ENCODE results near the gene GNB4.
A peak's percentile ranks its signal among the peaks of the same experiment; 100 is the strongest.

Gene GNB4

GRCh38 chr3:179421500-179421899 lies 29.8 kb downstream of the GNB4 start:
- Histone ChIP-seq H3K9me3 (ENCODE audit: insufficient read depth, low read length, severe bottlenecking) (no peaks in the 10 kb centered on the region), H3K4me1 (ENCODE audit: insufficient read depth, low read length) (no peaks in the 10 kb centered on the region), H3K4me2 (ENCODE audit: insufficient read depth, low read length) (no peak overlapping the region), H3K27ac (ENCODE audit: low read length) (no peak overlapping the region), H3K27me3 (ENCODE audit: insufficient read depth, low read length, poor library complexity) (no peaks in the 10 kb centered on the region), H3K36me3 (ENCODE audit: insufficient read depth, low read length) (peaks cover 58% of the 10 kb centered on the region), H4K20me1 (ENCODE audit: insufficient read depth, low read length) (no peaks in the 10 kb centered on the region; the same call in 1 of the 2 replicates), H3K4me3 (ENCODE audit: low read depth in 1 of 2, low read length in 2 of 2) (no peak overlapping the region), H3K79me2 (ENCODE audit: insufficient read depth, low read length) (peaks cover 26% of the 10 kb centered on the region), H3K9ac (ENCODE audit: low read depth, low read length) (no peak overlapping the region), H2AFZ (ENCODE audit: low read depth, low read length) (no peak overlapping the region)
- TF ChIP-seq CTCF (IDR thresholded peaks at IDR 0.05; ENCODE audit: borderline replicate concordance, extremely low read depth, low read length, poor library complexity, severe bottlenecking) = peak; percentile 39
- no peak for TF ChIP-seq EZH2 (IDR thresholded peaks at IDR 0.05; ENCODE audit: borderline replicate concordance, low read depth, low read length, severe bottlenecking)
- ATAC-seq (ENCODE audit: insufficient read depth, low read depth) (no peak), DNase-seq (no peak)

- no peaks in the 10 kb centered on the region for H3K4me1 ChIP-seq (ENCODE audit: insufficient read depth, low read length)
- no peak overlapping the region for H2AFZ ChIP-seq (ENCODE audit: low read depth, low read length)
- H3K36me3 ChIP-seq (ENCODE audit: insufficient read depth, low read length) = peaks cover 50% of the 10 kb centered on the region
- no peak overlapping the region for H3K27ac ChIP-seq (ENCODE audit: low read length)
- no peak overlapping the region for H3K4me2 ChIP-seq (ENCODE audit: insufficient read depth, low read length)
- no peaks in the 10 kb centered on the region for H3K27me3 ChIP-seq (ENCODE audit: insufficient read depth, low read length, poor library complexity)
- no peak overlapping the region for H3K4me3 ChIP-seq (ENCODE audit: low read depth in 1 of 2, low read length in 2 of 2)
- no peaks in the 10 kb centered on the region for H3K9me3 ChIP-seq (ENCODE audit: insufficient read depth, low read length, severe bottlenecking)
- ATAC-seq (ENCODE audit: insufficient read depth, low read depth) (peak; percentile 40; the same call in 1 of the 3 replicates), DNase-seq (no peak)
- H4K20me1 ChIP-seq (ENCODE audit: insufficient read depth, low read length) = no peaks in the 10 kb centered on the region; the same call in 1 of the 2 replicates
- H3K9ac ChIP-seq (ENCODE audit: low read depth, low read length) = no peak overlapping the region
- no peak for TF ChIP-seq EZH2 (IDR thresholded peaks at IDR 0.05; ENCODE audit: borderline replicate concordance, low read depth, low read length, severe bottlenecking)
- TF ChIP-seq CTCF (IDR thresholded peaks at IDR 0.05; ENCODE audit: borderline replicate concordance, extremely low read depth, low read length, poor library complexity, severe bottlenecking) = no peak
- peaks cover 15% of the 10 kb centered on the region for H3K79me2 ChIP-seq (ENCODE audit: insufficient read depth, low read length)
Observed at GRCh38 chr3:179418610-179419009, 32.7 kb downstream of the GNB4 start.

- H3K36me3 ChIP-seq (ENCODE audit: insufficient read depth, low read length) = peaks cover 63% of the 10 kb centered on the region
- H2AFZ ChIP-seq (ENCODE audit: low read depth, low read length) = no peak overlapping the region
- no peaks in the 10 kb centered on the region; the same call in 1 of the 2 replicates for H4K20me1 ChIP-seq (ENCODE audit: insufficient read depth, low read length)
- no peak overlapping the region for H3K27ac ChIP-seq (ENCODE audit: low read length)
- no peak overlapping the region for H3K9ac ChIP-seq (ENCODE audit: low read depth, low read length)
- DNase-seq (no peak), ATAC-seq (ENCODE audit: insufficient read depth, low read depth) (no peak)
- H3K79me2 ChIP-seq (ENCODE audit: insufficient read depth, low read length) = peaks cover 4% of the 10 kb centered on the region
- H3K27me3 ChIP-seq (ENCODE audit: insufficient read depth, low read length, poor library complexity) = no peaks in the 10 kb centered on the region
- no peak overlapping the region for H3K4me2 ChIP-seq (ENCODE audit: insufficient read depth, low read length)
- TF ChIP-seq EZH2 (IDR thresholded peaks at IDR 0.05; ENCODE audit: borderline replicate concordance, low read depth, low read length, severe bottlenecking) = no peak
- TF ChIP-seq CTCF (IDR thresholded peaks at IDR 0.05; ENCODE audit: borderline replicate concordance, extremely low read depth, low read length, poor library complexity, severe bottlenecking) = no peak
- no peaks in the 10 kb centered on the region for H3K4me1 ChIP-seq (ENCODE audit: insufficient read depth, low read length)
- H3K4me3 ChIP-seq (ENCODE audit: low read depth in 1 of 2, low read length in 2 of 2) = no peak overlapping the region
- H3K9me3 ChIP-seq (ENCODE audit: insufficient read depth, low read length, severe bottlenecking) = no peaks in the 10 kb centered on the region
Observed at GRCh38 chr3:179416681-179417080, 34.6 kb downstream of the GNB4 start.

DNA sequence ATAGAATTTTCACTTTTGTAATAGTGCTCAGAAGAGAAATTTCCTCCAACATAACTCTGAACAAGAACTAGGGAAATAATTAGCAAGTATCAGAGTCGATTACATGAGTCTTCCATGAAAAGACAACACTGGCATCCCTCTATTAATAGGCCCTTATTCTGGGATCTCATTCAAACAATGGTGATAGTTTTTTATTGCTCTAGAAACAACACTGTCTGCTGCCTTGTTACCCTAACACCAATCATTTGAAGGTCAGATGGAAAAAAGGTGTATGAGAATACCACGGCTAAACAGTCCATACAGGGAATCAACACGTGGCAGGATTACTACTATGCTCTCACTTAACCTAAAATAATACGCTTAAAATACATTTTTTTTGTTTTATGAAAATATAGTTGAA lies 35.9 kb downstream of the GNB4 start:
- no peaks in the 10 kb centered on the region for H3K4me1 ChIP-seq (ENCODE audit: insufficient read depth, low read length)
- no peak overlapping the region for H3K9ac ChIP-seq (ENCODE audit: low read depth, low read length)
- TF ChIP-seq EZH2 (IDR thresholded peaks at IDR 0.05; ENCODE audit: borderline replicate concordance, low read depth, low read length, severe bottlenecking) (no peak), CTCF (IDR thresholded peaks at IDR 0.05; ENCODE audit: borderline replicate concordance, extremely low read depth, low read length, poor library complexity, severe bottlenecking) (no peak)
- peaks cover 2% of the 10 kb centered on the region; the same call in 1 of the 2 replicates for H3K79me2 ChIP-seq (ENCODE audit: insufficient read depth, low read length)
- DNase-seq = no peak
- H4K20me1 ChIP-seq (ENCODE audit: insufficient read depth, low read length) = no peaks in the 10 kb centered on the region; the same call in 1 of the 2 replicates
- H3K36me3 ChIP-seq (ENCODE audit: insufficient read depth, low read length) = peaks cover 73% of the 10 kb centered on the region
- H3K27ac ChIP-seq (ENCODE audit: low read length) = no peak overlapping the region
- no peaks in the 10 kb centered on the region for H3K27me3 ChIP-seq (ENCODE audit: insufficient read depth, low read length, poor library complexity)
- H3K4me3 ChIP-seq (ENCODE audit: low read depth in 1 of 2, low read length in 2 of 2) = no peak overlapping the region
- no peak overlapping the region for H3K4me2 ChIP-seq (ENCODE audit: insufficient read depth, low read length)
- no peak overlapping the region for H2AFZ ChIP-seq (ENCODE audit: low read depth, low read length)
- no peak for ATAC-seq (ENCODE audit: insufficient read depth, low read depth)
- no peaks in the 10 kb centered on the region for H3K9me3 ChIP-seq (ENCODE audit: insufficient read depth, low read length, severe bottlenecking)

Data from DND-41 (cell line).